GF-D8 (cell line): Measurements from ENCODE around the gene KRT80.

ENCODE experiments used
- DNase-seq: peaks from one replicate; lab custom pipeline; 2025; lab: John Stamatoyannopoulos, UW

Gene KRT80

DNA sequence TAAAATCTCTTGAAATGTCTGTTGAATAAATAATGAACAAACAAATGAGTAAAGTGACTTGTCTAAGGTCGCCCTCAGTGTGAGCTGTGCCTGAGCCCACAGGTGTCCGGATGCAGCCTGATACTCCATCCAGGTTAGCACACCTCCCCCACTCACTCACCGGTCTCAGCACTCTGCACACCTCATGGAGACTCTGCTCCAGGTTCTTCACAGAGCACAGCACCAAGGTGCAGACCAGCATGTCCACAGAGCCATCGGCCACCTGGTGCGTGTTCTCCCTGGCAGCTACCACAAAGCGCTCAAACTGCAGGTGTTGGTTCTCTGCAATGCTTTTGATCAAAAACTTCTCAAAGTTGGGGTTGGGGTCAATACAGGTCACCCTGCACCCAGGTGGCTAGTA lies 37.1 kb upstream of the KRT80 start:
- DNase-seq, result no peak

GRCh38 chr12:52228366-52228765 lies 36.6 kb upstream of the KRT80 start:
- no peak for DNase-seq

DNA sequence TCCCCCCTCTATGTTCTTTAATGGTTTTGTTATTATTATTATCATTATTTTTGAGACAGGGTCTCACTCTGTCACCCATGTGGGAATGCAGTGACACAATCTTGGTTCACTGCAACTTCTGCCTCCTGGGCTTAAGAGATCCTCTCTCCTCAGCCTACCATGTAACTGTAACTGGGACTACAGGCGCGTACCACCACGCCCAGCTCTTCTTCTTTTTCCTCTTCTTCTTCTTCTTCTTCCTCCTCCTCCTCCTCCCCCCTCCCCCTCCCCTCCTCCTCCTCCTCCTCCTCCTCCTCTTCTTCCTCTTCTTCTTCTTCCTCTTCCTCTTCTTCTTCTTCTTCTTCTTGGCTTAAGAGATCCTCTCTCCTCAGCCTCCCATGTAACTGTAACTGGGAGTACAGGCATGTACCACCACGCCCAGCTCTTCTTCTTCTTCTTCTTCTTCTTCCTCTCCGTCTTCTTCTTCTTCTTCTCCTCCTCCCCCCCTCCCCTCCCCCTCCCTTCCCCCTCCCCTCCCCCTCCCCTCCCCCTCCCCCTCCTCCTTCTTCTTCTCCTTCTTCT lies 35.9 kb upstream of the KRT80 start:
- DNase-seq, result no peak

GRCh38 chr12:52226446-52226845 lies 34.6 kb upstream of the KRT80 start:
- no peak for DNase-seq

GRCh38 chr12:52225752-52226151 lies 33.9 kb upstream of the KRT80 start:
- DNase-seq, result no peak

GRCh38 chr12:52224151-52224550 lies 32.3 kb upstream of the KRT80 start:
- no peak for DNase-seq

DNA sequence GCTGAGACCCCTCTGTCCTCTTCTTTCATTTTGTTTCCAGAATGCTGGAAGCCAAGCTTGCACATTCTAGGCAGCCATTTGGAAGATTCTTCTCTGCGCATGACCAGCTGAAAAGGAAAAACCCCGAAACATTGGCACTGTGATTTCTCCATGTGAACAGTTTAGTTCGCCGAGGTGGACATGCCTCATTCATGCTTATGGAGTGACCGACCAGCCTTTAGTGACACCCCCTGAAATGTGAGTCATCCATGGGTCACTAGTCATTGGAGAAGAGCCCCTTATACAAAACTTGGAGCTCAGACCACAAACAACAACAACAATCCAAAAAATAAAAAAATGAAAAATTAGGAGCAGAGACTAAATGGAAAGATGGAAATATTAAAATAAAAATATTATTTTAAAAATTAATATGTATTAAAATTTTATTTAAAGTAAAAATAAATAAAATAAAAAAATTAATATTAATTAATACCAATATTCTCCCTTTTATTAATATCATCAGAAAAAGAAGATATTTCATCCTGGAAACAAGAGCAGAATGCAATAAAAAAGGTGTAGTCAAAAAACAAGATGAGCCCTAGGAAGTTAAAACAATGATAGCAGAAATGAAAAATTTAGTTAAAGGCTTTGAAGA lies 31.7 kb upstream of the KRT80 start:
- no peak for DNase-seq

- no peak for DNase-seq
These were observed 30.9 kb upstream of the KRT80 start for GRCh38 chr12:52222692-52223091.

- no peak for DNase-seq
These were observed 30.2 kb upstream of the KRT80 start for GRCh38 chr12:52221912-52222457.

- no peak for DNase-seq
These were observed 29.4 kb upstream of the KRT80 start for GRCh38 chr12:52221070-52221781.

GRCh38 chr12:52220477-52220876 lies 28.7 kb upstream of the KRT80 start:
- DNase-seq, result no peak

- DNase-seq, result no peak
These were observed 26.2 kb upstream of the KRT80 start for GRCh38 chr12:52218001-52218400.

GRCh38 chr12:52217223-52217622 lies 25.4 kb upstream of the KRT80 start:
- DNase-seq, result no peak

DNA sequence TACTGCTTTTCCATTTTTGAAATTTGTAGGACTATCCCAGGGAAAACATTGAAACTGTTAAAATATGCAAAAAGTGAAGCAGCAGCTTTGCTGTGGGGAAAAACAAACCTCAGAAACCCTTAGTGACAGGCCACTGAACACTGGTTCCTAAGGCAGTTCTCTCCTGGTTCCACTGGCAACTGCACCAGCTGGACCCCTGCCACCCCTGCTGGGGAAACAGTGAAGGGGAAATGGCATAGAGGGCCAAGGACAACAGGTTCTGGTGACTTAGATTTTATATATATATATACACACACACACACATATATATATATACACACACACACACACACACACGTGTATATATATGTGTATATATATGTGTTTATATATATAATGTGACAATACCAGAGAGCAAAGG lies 25.0 kb upstream of the KRT80 start:
- DNase-seq, result no peak

DNA sequence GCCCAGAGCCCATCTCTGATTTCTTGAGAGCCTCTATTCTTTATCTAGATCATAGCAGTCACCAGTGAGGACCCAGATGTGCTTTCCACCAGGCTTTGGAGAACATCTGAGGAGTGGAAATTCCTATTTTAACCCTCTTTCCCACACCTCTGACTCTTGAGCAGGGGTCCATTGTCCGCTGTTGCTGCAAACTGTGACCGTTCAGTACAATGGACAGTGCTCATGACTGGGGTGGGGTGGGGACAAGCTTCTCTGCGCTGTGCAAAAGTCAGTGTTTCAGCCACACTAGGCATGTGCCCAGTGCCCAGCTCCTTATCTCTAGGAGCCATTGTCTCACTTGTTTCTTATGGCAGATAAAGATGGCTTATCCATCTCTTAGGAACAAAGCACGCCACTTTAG lies 24.3 kb upstream of the KRT80 start:
- no peak for DNase-seq

- DNase-seq, result no peak
These were observed 23.8 kb upstream of the KRT80 start for GRCh38 chr12:52215587-52216031.

DNA sequence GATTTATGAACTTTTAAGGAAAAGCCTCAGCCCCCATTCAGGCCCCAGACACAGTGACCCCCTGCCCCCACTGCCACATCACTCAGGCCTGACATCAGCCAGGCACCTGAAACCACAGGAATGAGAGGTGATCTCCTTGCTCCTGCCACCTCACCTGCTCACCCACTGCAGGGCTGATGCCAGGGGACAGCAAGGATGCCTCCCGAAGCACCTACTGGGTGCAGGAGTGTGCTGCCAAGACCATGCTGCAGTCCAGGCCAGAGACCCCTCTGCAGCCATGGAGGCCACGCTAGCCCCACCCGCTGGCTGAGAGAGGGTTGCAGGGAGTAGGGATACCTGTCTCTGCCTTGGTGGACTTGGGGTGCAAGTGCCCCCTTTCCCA lies 22.6 kb upstream of the KRT80 start:
- no peak for DNase-seq

GRCh38 chr12:52213564-52214420 lies 22.0 kb upstream of the KRT80 start:
- peak; percentile 45 for DNase-seq

GRCh38 chr12:52212701-52213563 lies 21.1 kb upstream of the KRT80 start:
- DNase-seq, result no peak

DNA sequence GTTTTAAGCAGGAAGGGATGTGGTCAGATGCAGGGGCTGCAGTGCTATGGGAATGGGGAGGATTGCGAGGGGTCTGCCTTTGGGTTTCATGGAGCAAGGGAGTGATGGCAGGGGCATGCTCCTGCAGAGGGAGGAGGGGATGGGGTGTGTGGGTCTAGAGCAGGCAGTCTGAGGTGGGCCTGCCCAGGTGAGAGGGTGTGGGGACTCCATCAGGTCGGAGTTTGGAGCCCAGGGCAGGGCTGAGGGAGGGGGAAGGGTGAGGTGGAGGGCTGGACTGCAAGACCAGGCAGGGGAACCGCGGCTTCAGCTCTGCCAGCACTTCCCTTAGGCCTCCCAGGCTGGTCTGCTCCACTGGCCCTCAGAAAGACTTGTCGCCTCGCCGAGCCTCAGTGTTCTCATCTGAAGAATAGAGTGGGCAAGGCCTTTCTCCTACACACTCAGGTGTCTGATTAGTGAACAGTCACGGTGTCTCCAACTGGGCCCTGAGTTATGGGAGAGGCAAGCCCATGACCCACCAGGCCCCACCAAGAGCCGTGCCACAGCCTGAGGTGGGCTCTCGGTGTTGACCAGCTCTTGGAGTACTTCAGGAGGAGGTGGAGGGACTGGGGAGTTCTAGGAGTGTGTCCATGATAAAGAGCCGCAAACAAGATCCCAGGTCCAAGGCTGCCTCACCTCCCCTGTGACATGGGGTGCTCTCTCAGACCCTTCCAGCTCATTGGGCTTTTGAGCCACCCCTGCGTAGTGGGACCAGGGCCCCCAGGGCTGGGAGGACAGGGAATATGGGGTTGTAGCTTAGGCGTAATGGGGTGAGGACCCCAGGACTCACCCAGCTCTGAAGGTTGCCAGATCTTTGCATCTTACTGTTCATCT lies 20.1 kb upstream of the KRT80 start:
- DNase-seq, result no peak
